Fibroblast of skin of right quadriceps (primary cell): ENCODE measurements around the gene CLSTN2.

Experiments used
- DNase-seq: peaks from one replicate; pipeline ENCODE4 v3.0.0-alpha.2; 2013

The CLSTN2 gene

GRCh38 chr3:140296796-140297352, 361.9 kb downstream of the CLSTN2 start:
- DNase-seq, result peak; percentile 79

- DNase-seq, result no peak
These were observed 363.1 kb downstream of the CLSTN2 start for GRCh38 chr3:140298043-140298442.

- DNase-seq, result no peak
These were observed 363.6 kb downstream of the CLSTN2 start for GRCh38 chr3:140298569-140299070.

GRCh38 chr3:140303875-140304274, 368.9 kb downstream of the CLSTN2 start:
- no peak for DNase-seq

GRCh38 chr3:140308535-140308934, 373.6 kb downstream of the CLSTN2 start:
- DNase-seq, result no peak

GRCh38 chr3:140311428-140311827, 376.4 kb downstream of the CLSTN2 start:
- DNase-seq, result no peak

GRCh38 chr3:140315955-140316354, 381.0 kb downstream of the CLSTN2 start:
- DNase-seq, result no peak

- no peak for DNase-seq
These were observed 381.5 kb downstream of the CLSTN2 start for GRCh38 chr3:140316466-140316865.

- DNase-seq, result no peak
These were observed 381.9 kb downstream of the CLSTN2 start for GRCh38 chr3:140316868-140317400.

GRCh38 chr3:140319739-140320138, 384.8 kb downstream of the CLSTN2 start:
- no peak for DNase-seq

GRCh38 chr3:140323561-140323960, 388.6 kb downstream of the CLSTN2 start:
- peak; percentile 3 for DNase-seq

GRCh38 chr3:140332131-140332530, 397.1 kb downstream of the CLSTN2 start:
- DNase-seq, result no peak

GRCh38 chr3:140334132-140334929, 399.3 kb downstream of the CLSTN2 start:
- no peak for DNase-seq

- no peak for DNase-seq
These were observed 401.5 kb downstream of the CLSTN2 start for GRCh38 chr3:140336465-140336864.

- DNase-seq, result no peak
These were observed 403.9 kb downstream of the CLSTN2 start for GRCh38 chr3:140338916-140339315.

GRCh38 chr3:140341203-140341602, 406.2 kb downstream of the CLSTN2 start:
- no peak for DNase-seq

- no peak for DNase-seq
These were observed 406.9 kb downstream of the CLSTN2 start for GRCh38 chr3:140341817-140342403.

- no peak for DNase-seq
These were observed 407.7 kb downstream of the CLSTN2 start for GRCh38 chr3:140342668-140343067.

- no peak for DNase-seq
These were observed 408.5 kb downstream of the CLSTN2 start for GRCh38 chr3:140343211-140344081.

GRCh38 chr3:140344082-140344454, 409.1 kb downstream of the CLSTN2 start:
- DNase-seq, result no peak

GRCh38 chr3:140344601-140345205, 409.7 kb downstream of the CLSTN2 start:
- no peak for DNase-seq

- DNase-seq, result no peak
These were observed 412.2 kb downstream of the CLSTN2 start for GRCh38 chr3:140347151-140347550.
